ENCODE data around the gene VRK1.

The VRK1 gene

GRCh38 chr14:96792591-96792990 is 4.6 kb upstream of the VRK1 start:
- no peak for DNase-seq

GRCh38 chr14:96793547-96793946 is 3.6 kb upstream of the VRK1 start:
- DNase-seq: no peak

GRCh38 chr14:96795109-96795828 is 1.9 kb upstream of the VRK1 start:
- no peak for DNase-seq

- DNase-seq: no peak
Observed at GRCh38 chr14:96797582-96798349, 584 bp downstream of the VRK1 start.

- DNase-seq: no peak
Observed at GRCh38 chr14:96798956-96799355, 1.8 kb downstream of the VRK1 start.

- no peak for DNase-seq
Observed at GRCh38 chr14:96799489-96800054, 2.4 kb downstream of the VRK1 start.

GRCh38 chr14:96801931-96802330 is 4.7 kb downstream of the VRK1 start:
- DNase-seq: no peak

GRCh38 chr14:96802963-96803362 is 5.8 kb downstream of the VRK1 start:
- DNase-seq: no peak

- no peak for DNase-seq
Observed at GRCh38 chr14:96803958-96804357, 6.8 kb downstream of the VRK1 start.

GRCh38 chr14:96804895-96805294 is 7.7 kb downstream of the VRK1 start:
- DNase-seq: no peak

- no peak for DNase-seq
Observed at GRCh38 chr14:96805956-96806355, 8.8 kb downstream of the VRK1 start.

GRCh38 chr14:96806836-96807235 is 9.7 kb downstream of the VRK1 start:
- no peak for DNase-seq

- no peak for DNase-seq
Observed at GRCh38 chr14:96808619-96809406, 11.6 kb downstream of the VRK1 start.

GRCh38 chr14:96811265-96811664 is 14.1 kb downstream of the VRK1 start:
- no peak for DNase-seq

- no peak for DNase-seq
Observed at GRCh38 chr14:96811985-96812667, 14.9 kb downstream of the VRK1 start.

- no peak for DNase-seq
Observed at GRCh38 chr14:96816281-96816680, 19.1 kb downstream of the VRK1 start.

- no peak for DNase-seq
Observed at GRCh38 chr14:96817750-96818666, 20.8 kb downstream of the VRK1 start.

- DNase-seq: no peak
Observed at GRCh38 chr14:96821501-96821900, 24.3 kb downstream of the VRK1 start.

GRCh38 chr14:96823652-96824051 is 26.5 kb downstream of the VRK1 start:
- DNase-seq: no peak

GRCh38 chr14:96824283-96824682 is 27.1 kb downstream of the VRK1 start:
- DNase-seq: no peak

GRCh38 chr14:96826818-96827217 is 29.6 kb downstream of the VRK1 start:
- no peak for DNase-seq

GRCh38 chr14:96827290-96827689 is 30.1 kb downstream of the VRK1 start:
- DNase-seq: no peak
